GM13977 (cell line): ENCODE measurements around the gene NTRK1.
"Not testable (repeated sequence)": the region's sequence is repeated elsewhere in the genome, so short reads cannot be mapped to it uniquely, and the experiment has no call there.

Source experiments
- DNase-seq: peaks from one replicate; pipeline ENCODE4 v3.0.0; 2012; ENCODE audit warnings: low spot score
- in situ Hi-C: fragments of 300-500 bp; cut with MboI; formaldehyde crosslinking; loops from one replicate; pipeline ENCODE4 v1.12.0; 2022; ENCODE audit warnings: low sequenced_read_pairs, low pct_unique_long_range_greater_than_20kb, mixed read lengths, inconsistent platforms; ENCODE audit not compliant: unreplicated experiment
- TF ChIP-seq, protein P1 (sequence below): IDR thresholded peaks from 2 replicates; pipeline ENCODE4 v1.5.1; 2012; ENCODE audit warnings: mild to moderate bottlenecking, control low read depth; ENCODE audit not compliant: insufficient read depth; ENCODE audit errors: extremely low read depth, missing control alignments

NTRK1 gene

DNA sequence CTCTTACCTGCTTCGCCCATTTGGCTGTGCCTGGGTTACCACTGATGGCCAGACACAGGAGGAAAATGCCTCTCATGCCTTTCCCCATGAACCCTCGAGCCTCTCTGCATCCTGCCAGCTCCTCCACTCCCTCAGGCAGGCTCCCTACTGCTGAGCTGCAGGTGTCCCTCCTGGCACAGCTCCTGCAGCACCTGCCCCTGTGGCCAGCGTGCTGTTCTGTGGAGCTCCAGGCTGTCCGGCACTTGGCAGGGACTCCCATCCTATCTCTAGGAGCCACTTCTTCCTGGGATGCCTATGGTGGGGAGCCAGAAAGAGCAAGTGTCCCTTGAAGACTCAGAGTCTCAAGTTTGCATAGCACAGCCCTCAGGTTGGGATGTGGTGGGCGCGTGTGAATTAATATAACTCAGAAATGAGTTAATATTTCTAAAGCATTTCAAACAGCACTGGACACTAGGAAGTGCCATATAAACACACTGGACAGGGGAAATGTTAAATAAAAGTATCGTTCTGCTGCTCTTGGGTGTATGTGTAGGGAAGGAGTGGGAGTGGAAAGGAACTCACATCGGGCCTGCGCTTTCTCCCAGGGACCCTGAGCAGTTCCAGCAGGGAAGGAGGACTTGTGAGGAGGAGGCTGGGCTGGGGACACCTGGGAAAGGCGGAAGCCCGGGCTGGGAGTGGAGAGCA, 62.5 kb downstream of the NTRK1 start:
- in situ Hi-C loops = no loop called here
- no peak for DNase-seq
- TF ChIP-seq, protein P1, sequence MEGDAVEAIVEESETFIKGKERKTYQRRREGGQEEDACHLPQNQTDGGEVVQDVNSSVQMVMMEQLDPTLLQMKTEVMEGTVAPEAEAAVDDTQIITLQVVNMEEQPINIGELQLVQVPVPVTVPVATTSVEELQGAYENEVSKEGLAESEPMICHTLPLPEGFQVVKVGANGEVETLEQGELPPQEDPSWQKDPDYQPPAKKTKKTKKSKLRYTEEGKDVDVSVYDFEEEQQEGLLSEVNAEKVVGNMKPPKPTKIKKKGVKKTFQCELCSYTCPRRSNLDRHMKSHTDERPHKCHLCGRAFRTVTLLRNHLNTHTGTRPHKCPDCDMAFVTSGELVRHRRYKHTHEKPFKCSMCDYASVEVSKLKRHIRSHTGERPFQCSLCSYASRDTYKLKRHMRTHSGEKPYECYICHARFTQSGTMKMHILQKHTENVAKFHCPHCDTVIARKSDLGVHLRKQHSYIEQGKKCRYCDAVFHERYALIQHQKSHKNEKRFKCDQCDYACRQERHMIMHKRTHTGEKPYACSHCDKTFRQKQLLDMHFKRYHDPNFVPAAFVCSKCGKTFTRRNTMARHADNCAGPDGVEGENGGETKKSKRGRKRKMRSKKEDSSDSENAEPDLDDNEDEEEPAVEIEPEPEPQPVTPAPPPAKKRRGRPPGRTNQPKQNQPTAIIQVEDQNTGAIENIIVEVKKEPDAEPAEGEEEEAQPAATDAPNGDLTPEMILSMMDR = no peak

DNA sequence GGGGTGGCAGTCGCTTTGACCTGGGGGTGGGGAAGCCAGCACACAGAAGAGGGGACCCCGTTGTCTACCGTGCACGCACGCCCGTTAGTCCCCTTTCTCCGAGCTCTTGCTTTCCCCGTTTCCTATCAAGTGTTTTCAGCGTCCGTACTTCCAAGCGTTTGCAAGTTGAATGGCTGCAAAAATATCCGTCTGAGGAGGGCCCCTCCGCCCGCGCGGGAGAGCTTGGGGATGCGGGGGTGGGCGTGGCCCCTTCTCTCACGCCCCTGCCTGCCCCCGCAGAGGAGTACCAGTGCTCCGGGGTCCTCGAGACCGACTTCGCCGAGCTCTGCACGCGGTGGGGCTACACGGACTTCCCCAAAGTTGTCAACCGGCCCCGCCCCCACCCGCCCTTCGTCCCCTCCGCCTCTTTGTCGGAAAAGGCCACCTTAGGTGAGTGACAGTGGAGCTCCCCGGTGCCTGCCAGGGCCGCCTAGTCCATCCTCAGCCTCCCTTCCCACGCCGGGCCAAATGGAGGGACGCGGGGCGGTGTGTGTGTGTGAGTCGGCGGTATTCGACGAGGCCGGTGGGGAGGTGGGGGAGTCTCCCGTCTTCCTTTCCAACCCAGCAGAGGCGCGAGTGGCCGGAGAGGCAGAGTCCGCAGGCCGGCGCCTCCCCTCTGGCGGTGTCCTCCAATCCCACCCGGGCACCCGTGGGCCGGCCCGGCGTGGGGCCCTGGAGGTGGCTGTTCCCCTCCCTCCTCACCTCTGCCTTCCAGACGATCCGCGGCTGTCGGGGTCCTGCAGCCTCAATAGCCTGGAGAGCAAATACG, 63.2 kb downstream of the NTRK1 start:
- TF ChIP-seq, protein P1 = no peak
- in situ Hi-C loops = no loop called here
- DNase-seq = no peak

DNA sequence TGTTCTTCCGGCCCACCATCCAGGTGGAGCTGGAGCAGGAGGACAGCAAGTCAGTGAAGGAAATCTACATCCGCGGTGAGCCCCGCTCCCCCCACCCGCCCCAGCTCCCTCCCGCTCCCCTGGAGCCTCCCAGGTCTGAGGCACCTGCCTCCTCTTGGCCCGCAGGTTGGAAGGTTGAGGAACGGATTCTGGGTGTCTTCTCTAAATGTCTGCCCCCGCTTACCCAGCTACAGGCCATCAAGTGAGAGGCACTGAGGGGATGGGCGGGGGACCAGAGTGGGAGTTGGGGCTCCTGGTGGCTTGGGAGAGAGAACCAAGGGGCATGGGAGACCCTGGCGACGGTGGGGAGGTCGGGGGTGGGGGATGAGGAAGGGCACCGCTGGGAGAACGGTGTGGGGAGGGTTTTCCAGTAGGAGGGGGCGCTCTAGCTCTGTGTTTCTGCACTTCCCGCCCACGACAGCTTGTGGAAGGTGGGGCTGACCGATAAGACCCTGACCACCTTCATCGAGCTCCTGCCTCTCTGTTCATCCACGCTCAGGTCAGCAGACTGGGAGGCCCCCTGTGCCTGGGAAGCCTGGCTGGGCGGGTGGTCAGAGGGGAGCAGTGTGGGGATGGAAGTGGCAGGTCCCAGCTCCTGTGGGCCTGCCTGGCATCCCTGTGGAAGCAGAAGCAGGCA, 64.0 kb downstream of the NTRK1 start:
- in situ Hi-C loops = no loop called here
- TF ChIP-seq, protein P1 = no peak
- no peak for DNase-seq

DNA sequence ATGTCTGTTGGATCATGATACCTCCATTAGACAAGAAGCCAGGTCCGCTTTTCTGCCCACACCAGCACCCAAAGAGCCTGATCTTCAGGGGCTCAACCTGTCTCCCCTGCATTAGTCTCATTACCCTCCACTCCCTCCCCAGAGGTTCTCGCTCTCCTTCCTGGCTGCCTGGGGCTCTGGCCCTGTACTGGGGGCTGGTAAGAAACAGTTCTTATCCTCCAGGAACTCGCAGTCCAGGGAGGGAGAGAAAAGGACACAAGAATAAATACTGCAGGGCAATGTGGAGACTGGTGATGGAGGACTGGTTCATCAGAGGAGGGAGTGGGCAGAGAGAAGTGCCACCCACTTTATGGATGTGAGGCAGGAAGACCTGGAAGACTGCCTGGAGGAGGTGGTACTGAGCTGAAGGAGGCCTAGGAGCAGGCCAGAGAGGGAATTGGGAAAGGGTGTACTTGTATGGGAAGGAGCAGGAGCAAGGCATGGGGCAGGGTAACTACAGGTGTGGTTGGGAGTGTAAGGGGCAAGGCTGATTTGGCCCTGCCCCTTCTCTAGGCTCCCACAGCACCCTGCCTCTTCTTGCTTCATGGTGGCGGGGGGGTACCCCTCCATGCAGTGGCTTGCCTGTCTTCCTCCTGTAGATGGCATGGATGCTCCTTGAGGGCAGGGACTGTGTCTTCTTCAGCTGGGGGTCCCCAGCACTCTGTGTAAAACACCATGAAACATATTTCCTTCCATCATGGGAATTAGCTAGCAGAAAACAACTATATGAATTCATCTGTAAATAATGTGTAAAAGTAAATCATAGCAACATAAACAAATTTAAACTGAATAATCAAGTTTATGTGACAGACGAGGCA, 64.7 kb downstream of the NTRK1 start:
- in situ Hi-C loops = no loop called here
- TF ChIP-seq, protein P1 = no peak
- DNase-seq = no peak

DNA sequence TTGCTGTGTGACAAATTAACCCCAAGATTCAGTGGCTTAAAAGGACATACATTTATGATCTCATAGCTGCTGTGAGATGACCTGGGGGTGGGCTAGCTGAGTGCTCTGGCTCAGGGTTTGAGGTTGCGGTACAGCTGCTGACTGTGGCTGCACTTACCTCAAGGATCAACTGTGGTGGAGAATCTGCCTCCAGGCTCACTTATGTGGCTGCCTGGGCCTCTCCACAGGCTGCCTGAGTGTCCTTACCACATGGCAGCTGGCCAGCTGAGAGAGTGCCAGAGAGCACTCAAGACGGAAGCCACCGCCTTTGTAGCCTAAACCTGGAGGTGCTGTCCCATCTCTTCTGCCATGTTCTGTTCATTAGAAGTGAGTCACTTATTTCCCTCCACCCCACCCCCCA, 65.5 kb downstream of the NTRK1 start:
- DNase-seq = peak; percentile 62
- in situ Hi-C loops = no loop called here
- TF ChIP-seq, protein P1 = no peak

DNA sequence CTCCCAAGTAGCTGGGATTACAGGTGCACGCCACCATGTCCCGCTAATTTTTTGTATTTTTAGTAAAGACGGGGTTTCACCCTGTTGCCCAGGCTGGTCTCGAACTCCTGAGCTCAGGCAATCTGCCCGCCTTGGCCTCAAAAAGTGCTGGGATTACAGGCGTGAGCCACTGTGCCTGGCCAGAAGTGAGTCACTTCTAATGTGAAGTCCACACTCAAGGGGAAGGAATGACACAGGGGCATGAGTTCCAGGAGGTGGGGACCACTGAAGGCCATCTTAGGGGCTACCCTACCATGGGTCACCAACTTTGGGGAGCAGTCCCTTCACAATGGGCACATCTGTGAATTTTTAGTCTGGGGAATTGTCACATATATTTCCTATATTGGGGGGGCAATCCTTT, 66.0 kb downstream of the NTRK1 start:
- DNase-seq, in situ Hi-C loops: not testable (repeated sequence)
